HG03175 (cell line): ENCODE results near the gene FA2H.
"Not testable (repeated sequence)": the region's sequence is repeated elsewhere in the genome, so short reads cannot be mapped to it uniquely, and the experiment has no call there.

ENCODE experiments used
- ATAC-seq: cut with Tn5 transposase; IDR thresholded peaks from one replicate; pipeline ENCODE4 v1.9.1; 2021; ENCODE audit warnings: mild to moderate bottlenecking, moderate library complexity; ENCODE audit not compliant: unreplicated experiment

Gene FA2H

DNA sequence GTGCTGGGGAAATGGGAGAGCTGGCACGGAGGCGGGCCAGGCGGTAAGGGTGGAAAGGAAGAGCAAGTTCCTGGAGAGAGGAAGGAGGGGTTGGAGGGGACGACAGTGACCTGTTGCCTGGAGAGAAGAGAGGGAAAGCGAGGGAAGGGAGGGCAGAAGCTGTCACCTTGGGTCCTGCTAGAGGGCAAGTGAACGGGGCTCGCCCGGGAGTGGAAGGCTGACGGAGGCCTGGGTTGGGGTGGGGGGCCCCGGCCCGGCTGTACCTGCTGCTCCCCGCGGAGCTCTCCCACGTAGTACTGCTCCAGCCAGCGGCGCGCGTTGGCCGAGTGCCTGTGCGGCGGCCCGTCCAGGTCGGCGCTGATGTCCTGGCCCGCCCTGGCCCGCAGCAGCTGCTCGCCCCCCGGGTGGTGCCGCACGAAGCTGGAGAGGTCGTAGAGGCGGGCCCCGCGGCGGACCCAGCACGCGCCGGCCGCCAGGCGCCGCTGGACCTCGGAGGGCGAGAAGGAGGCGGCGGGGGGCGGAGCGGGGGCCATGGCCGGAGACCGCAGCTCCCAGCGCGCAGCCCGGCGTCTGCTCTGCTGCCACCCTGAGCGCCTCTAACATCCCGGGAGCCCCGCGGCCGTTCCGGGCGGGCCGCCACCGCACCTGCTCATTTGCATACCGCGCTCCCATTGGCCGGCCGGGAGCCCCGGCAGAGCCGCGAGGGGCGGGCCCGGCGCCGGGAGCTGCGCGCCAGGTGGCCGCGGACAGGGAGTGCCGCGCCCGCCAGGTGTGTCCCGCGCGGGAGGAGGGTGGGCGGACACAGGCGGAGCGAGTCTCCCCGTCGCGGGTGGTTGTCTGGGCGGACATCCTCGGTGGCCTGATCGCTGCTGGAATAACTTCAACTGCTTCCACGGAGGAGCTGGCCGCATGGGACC, at the start of gene FA2H:
Gene FA2H, minus strand, starts transcription at position 598 of the 917 bp plus-strand sequence. Its CDS starts 65 bp downstream, at position 533.
- peak; percentile 88 for ATAC-seq

- ATAC-seq = no peak
Observed at GRCh38 chr16:74817851-74818250, 43.2 kb upstream of the FA2H start.

GRCh38 chr16:74813109-74813641, 38.6 kb upstream of the FA2H start:
- ATAC-seq = peak; percentile 98

DNA sequence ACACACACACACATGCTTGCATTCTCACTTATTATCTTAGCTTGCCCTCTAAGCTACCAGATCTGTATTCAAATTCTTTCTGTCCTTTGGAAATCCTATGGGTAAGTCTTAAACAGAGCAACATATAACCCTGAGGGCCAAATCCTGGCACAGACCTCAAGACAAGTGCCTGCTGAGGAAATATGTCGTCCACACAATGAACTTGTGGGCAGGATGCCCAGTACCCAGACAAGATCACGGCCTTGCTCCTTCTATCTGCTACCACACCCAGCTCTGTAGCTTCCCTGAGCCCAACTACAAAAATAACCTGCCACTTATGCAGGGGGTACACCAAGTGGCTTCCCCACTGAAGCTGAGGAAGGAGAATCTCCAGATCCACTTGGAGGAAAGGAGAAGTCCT, 37.3 kb upstream of the FA2H start:
- no peak for ATAC-seq

DNA sequence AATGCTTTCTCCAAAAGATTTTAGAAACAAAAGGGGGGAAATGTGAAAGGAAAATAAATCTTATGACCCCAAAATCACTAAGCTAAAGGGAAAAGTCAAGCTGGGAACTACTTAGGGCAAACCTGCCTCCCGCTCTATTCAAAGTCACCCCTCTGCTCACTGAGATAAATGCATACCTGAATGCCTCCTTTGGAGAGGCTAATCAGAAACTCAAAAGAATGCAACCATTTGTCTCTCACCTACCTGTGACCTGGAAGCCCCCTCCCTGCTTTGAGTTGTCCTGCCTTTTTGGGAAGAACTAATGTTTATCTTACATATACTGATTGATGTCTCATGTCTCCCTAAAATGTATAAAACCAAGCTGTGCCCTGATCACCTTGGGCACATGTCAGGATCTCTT, 36.6 kb upstream of the FA2H start:
- ATAC-seq = not testable (repeated sequence)

DNA sequence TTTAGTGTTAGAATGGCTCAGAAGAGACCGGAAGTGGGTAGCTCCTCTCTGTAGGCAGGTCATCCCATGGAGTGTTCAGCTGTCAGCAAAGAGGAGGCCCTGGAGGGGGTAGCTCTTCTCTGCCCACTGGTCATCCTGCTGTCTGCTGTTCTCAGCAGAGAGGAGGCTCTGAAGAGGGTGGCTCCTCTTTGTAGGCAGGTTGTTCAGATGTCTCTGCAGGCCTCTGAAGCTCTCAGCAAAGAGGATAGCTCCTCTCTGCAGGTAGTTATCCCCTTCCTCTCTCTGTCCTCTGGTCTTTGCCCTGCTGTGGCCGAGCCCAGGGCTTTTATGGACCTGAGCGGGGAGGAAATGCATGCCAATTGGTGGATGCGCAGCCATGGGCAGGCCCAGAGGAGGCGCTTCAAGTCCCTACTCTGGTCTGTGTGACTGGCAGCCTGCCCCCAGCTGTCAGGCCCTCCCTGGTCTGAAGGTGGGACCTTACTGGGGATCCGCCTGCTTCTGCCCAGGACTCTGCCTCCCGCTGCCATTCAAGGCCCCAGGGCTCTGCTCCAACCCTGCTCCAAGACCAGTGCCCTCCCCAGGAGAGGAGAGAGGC, 32.5 kb upstream of the FA2H start:
- no peak for ATAC-seq

- ATAC-seq = no peak
Observed at GRCh38 chr16:74800216-74800871, 25.7 kb upstream of the FA2H start.

GRCh38 chr16:74797414-74797813, 22.8 kb upstream of the FA2H start:
- no peak for ATAC-seq

GRCh38 chr16:74795104-74795503, 20.5 kb upstream of the FA2H start:
- ATAC-seq = no peak

GRCh38 chr16:74794668-74795067, 20.0 kb upstream of the FA2H start:
- ATAC-seq = no peak

GRCh38 chr16:74793571-74793970, 19.0 kb upstream of the FA2H start:
- ATAC-seq = no peak

DNA sequence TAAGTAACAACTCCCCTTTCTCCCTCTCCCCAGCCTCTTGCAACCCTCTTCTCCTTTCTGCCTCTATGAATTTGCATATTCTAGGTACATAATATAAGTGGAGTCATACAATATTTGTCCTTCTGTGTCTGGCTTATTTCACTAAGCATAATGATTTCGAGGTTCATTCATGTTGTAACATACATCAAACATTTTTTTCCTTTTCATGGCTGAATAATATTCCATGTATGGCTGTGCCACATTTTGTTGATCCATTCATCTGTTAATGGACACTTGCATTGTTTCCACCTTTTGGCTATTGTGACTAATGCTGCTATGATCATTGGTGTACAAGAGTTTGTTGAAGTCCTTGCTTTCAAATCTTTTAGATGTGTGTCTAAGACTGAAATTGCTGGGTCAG, 17.6 kb upstream of the FA2H start:
- no peak for ATAC-seq

- not testable (repeated sequence) for ATAC-seq
Observed at GRCh38 chr16:74791749-74792148, 17.1 kb upstream of the FA2H start.

- ATAC-seq = no peak
Observed at GRCh38 chr16:74788108-74788507, 13.5 kb upstream of the FA2H start.

GRCh38 chr16:74785031-74785430, 10.4 kb upstream of the FA2H start:
- ATAC-seq = no peak

GRCh38 chr16:74778646-74779045, 4.0 kb upstream of the FA2H start:
- no peak for ATAC-seq

DNA sequence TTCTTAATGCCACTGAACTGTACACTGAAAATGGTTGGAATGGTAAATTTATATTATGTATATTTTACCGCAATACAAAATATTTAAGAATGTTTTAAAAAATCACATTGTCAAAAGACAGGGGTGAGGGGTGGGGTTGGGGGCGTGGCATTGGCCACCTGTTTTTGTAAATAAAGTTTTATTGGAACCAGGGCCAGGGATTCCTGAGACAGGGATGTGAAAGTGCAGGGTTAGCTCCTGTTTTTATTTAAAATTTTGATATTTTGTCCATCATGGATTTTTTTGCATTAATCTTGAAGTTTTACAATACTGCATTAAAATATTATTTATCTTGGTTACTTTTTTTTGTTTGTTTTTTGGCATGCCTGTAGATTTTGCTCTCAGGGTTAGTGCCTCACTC, 2.3 kb upstream of the FA2H start:
- no peak for ATAC-seq

- ATAC-seq = no peak
Observed at GRCh38 chr16:74775255-74775654, 635 bp upstream of the FA2H start.

DNA sequence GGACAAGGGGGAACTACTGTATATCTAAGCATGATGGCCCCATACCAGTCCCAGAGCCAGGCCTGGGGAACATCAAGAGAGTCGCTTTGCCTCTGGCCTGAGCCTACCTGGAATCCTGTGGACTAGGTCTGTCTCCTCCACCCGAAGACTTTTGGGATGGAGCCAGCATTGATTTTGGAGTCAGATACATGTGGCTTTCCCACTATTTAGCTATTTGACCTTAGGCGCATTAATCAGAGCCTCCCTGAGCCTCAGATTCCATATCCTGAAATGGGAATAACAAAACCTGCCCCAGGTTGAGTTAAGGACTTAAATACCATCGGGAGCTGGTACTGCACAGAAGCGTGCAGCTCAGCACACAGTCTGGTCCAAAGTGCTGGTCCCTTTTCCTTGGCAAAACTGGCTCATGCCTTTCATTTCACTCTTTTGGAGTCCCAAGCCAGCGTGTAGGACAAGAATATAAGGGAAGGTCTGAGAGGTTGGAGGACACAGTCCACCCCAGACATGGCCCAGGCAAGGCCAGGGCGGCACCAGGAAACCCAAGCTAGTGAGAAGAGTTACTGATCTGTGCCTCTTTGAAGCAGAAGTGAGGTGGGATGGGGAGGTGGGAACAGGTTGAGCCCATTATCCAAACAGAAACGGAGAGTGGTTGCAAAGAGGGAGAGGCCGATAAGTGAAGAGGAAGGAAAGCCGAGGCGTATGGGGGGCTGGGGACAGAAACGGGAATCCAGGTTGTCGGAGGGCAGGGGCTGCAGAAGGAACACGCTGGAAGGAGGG, 986 bp downstream of the FA2H start:
- ATAC-seq = no peak

- peak; percentile 58 for ATAC-seq
Observed at GRCh38 chr16:74771656-74772315, 2.8 kb downstream of the FA2H start.
